ENCODE measurements around the gene ICOSLG. TPM values are rescaled to one million over a fixed set of nuclear protein-coding genes. Genes with fewer than 3 reads are reported as not detected.
"Not testable (repeated sequence)": the region's sequence is repeated elsewhere in the genome, so short reads cannot be mapped to it uniquely, and the experiment has no call there.

Gene ICOSLG
- total RNA-seq, 1 donor from 2014 or later, result 8.6 TPM

DNA sequence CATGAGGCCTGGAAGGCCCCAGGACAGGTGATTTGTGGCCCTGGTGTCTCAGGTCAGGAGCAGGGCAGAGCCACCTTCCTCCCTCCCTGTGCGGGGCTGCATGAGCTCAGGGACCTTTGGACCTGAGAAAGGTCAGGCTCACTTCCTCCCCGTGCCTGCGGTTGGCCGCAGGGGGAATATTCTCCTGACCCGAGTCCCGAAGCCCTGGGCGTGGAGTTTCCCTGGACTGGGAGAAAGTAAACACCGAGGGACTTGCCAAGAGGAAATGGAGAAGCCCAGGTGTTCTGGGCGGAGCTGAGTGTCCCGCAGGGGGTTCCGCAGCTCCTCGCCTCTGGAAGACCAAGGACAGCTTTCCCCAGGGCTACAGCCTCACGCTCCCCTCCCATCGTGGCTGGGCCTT lies 64.6 kb downstream of the ICOSLG start:
- DNase-seq (ENCODE audit: low spot score), result not testable (repeated sequence)

DNA sequence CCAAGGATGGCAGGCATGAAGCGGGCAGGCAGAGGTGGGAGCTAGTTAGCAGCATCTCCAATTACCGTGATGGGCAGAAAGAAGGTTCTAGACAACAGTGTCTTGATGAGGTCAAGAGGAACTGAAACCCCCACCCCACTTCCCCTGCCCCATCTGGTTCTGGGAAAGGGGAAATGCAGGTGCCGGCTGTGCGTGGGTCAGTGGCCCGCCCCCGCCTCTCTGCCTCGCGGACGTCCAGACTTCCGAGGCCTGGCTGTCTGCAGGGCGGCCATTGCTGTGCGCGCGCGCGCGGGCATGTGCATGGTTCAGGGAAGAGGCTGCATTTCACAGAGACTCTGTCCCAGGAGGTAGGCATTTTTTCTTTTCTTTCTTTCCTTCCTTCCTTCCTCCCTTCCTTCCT lies 65.6 kb downstream of the ICOSLG start:
- DNase-seq (ENCODE audit: low spot score), result not testable (repeated sequence)

Other genes with a start within 250 kb of the ICOSLG start
- 37.0 TPM for gene TRAPPC10, start 228.6 kb downstream of the ICOSLG start, total RNA-seq
- gene PWP2, start 133.5 kb downstream of the ICOSLG start, total RNA-seq, result 6.2 TPM
- 10.1 TPM for gene GATD3, start 107.3 kb downstream of the ICOSLG start, total RNA-seq
- not detected for gene DNMT3L, start 21.0 kb upstream of the ICOSLG start, total RNA-seq
- gene AIRE, start 44.9 kb upstream of the ICOSLG start, total RNA-seq, result 0.17 TPM
- gene PFKL, start 59.1 kb upstream of the ICOSLG start, total RNA-seq, result 319 TPM
- gene CFAP410, start 98.4 kb upstream of the ICOSLG start, total RNA-seq, result 24.7 TPM
- gene TRPM2, start 112.7 kb upstream of the ICOSLG start, total RNA-seq, result 13.8 TPM
- gene LRRC3, start 214.6 kb upstream of the ICOSLG start, total RNA-seq, result 15.6 TPM

Data from mucosa of gallbladder (tissue), 1 donor.